ENCODE data around the gene ROBO1.
"Not testable (repeated sequence)": the region's sequence is repeated elsewhere in the genome, so short reads cannot be mapped to it uniquely, and the experiment has no call there.

The ROBO1 gene

DNA sequence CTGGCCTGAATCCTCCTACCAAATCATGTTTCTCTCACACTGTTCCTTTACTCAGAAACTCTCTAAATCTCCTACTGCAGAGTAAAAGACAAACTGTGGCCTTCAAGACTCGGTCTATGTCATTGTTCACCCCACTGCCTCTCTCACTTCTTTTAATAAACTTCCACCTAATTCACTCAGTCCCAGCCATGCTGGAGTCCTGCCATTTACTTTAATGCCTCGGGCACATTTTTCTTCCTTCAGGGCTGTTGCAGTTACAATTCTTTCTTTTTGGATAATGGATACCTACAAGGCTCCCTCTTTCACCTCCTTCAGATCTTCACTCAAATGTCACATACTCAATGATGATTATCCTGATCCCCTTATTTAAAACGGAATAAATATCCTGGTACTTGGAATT is 955.6 kb downstream of the ROBO1 start:
- DNase-seq (ENCODE audit: low read depth, low spot score): no peak

GRCh38 chr3:78809966-78810365 is 957.8 kb downstream of the ROBO1 start:
- no peak for DNase-seq (ENCODE audit: low read depth, low spot score)

DNA sequence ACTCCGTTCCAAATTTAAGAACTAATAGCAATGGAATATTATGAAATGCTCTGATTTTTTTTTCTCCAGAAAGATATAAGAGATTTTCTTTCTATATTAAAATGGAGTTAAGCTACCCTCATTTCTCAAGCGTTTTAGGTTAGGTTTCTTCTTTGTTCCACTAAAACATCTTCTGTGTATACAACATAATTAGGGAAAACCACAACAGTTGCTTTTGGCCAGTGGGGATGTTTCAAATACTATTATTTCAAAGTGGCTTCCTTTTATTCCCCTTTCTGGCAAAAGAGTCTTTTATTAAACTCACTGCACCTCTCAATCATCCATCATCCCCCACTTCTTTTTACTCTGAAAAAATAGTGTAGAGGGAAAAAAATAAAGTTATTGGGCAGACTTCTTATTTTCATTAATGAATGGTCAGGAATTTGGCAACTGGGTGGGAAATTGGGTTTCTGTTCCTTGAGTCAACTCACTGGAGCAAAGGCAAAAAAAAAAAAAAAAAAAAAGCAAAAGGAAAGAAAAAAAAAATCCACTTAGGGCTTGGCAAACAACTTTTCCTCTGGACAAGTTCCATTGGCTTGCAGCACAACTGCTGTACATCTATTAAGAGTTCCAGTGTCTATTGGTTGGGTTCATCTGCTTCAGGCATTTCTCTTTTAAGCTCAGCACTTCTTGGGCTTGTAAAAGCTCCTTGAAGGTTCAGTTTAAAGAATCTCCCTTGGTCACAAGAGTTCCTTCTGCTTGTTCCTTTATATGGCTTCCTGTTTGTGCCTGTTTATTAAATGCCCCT is 963.4 kb downstream of the ROBO1 start:
- DNase-seq (ENCODE audit: low read depth, low spot score): no peak

DNA sequence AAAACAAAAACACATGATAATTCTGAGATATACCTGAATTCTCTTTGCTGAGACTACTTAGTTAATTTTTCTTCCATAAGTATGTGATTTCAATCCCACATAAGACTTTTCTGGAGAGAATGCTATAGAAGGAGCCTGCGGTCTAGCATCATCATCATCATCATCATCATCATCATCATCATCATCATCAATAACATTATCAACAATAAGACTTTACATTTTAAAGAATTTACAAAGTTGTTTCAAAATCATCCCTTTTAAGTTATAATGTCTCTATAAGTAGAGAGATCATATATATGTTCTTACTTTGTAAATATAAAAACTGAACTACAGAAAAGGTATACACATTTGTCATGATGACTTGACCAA is 965.3 kb downstream of the ROBO1 start:
- DNase-seq (ENCODE audit: low read depth, low spot score): no peak

DNA sequence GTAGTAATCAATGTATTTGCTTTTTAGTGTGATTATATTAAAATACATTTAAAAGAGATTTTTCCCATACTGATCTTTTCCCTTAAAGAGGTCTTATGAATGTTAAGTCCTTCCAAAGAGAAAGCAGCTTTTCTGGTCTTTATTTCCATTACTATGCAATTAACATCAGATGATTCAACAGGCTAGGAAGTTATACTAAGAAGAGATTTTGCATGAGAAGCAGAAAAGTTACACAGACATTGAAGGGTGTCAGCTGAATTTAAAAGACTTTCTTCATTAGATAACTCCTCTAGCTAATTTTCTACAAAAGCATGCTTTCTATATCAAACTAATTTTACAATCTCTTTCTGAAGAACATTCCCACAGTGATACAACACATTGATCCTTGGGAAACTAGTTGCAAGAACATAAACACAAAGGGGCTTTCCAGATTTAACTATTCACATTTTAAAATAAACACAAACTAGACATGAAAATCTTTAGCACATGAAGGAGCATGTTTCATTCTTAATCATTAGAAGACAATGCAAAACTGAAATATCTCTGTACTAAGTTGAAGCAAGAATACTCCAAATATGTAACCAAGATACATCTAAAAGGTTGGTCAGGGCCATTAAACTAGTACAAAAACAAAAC is 965.8 kb downstream of the ROBO1 start:
- DNase-seq (ENCODE audit: low read depth, low spot score): no peak

- DNase-seq (ENCODE audit: low read depth, low spot score): no peak
Observed at GRCh38 chr3:78799681-78800080, 968.1 kb downstream of the ROBO1 start.

GRCh38 chr3:78798266-78798832 is 969.4 kb downstream of the ROBO1 start:
- no peak for DNase-seq (ENCODE audit: low read depth, low spot score)

DNA sequence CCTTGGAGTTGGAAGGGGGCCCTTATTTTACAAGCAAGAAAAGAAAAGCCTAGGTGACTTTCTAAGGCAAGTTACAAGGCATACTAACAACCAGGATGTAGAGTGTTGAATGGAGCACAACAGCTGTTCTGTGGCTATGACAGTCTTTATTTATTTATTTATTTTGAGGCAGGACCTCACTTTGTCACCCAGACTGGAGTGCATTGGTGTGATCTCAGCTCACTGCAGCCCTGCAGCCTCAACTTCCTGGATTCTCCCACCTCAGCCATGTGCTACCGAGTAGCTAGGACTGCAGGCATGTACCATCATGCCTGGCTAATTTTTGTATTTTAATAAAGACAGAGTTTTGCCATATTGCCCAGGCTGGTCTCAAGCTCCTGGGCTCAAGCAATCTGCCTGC is 973.4 kb downstream of the ROBO1 start:
- DNase-seq (ENCODE audit: low read depth, low spot score): no peak

GRCh38 chr3:78792733-78793132 is 975.1 kb downstream of the ROBO1 start:
- DNase-seq (ENCODE audit: low read depth, low spot score): no peak

- no peak for DNase-seq (ENCODE audit: low read depth, low spot score)
Observed at GRCh38 chr3:78792212-78792611, 975.6 kb downstream of the ROBO1 start.

DNA sequence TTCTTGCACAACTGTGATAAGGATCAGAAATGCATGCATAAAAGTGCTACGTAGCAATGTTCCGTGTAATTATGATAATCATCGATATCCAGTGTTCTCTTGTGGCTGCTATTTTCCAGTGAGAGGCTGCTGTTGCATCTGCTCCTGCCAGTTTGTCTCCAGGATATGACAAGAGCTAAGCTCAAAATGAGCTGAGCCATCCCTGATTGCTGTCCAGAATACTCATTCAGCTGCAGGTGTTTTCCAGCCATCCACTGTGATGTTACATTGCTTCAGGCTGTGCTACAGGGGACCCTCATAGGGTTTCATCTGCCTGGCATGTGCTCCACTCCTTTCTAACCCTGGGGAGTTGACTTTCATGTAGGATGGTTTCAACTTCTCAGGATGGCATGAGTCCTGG is 976.0 kb downstream of the ROBO1 start:
- no peak for DNase-seq (ENCODE audit: low read depth, low spot score)

- DNase-seq (ENCODE audit: low read depth, low spot score): no peak
Observed at GRCh38 chr3:78788839-78789238, 979.0 kb downstream of the ROBO1 start.

DNA sequence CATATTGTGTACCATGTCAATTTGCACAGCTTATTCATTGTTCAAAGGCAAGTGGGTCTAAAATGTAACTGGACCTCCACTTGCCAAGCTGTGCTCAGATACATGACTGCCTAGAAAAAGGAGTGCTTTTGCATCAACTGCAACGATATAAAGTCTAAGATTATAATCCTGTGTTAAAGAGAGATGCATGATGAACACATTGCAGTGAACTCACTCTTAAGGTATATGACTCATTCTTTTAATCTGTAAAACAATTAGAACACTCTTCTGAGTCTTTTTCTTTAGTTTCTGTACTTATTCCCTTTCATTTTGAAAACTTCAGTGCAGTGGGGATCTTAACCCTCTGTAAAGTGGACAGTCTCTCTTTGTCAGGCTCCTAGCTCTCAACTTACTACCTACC is 982.8 kb downstream of the ROBO1 start:
- DNase-seq (ENCODE audit: low read depth, low spot score): no peak

DNA sequence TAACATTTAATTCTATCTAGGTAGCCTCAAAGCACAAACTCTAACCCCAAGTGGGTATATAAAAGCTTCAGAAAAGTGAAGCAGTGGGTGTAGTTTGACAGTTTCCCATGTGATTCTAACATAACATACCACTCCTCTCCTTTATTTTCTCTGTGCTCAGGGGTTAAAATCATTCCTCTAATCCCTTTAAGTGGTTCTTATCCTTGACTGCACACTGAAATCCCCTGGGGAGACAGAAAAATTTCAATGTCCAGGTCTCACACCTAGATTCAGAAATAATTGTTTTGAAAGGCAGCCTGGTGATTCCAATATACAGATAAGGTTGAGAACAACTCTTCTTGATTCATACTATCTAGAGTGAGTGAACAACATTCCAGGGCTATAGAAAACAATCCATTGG is 986.4 kb downstream of the ROBO1 start:
- DNase-seq (ENCODE audit: low read depth, low spot score): no peak

GRCh38 chr3:78765671-78766485 is 1001.9 kb downstream of the ROBO1 start:
- peak; percentile 7 for DNase-seq (ENCODE audit: low read depth, low spot score)

- DNase-seq (ENCODE audit: low read depth, low spot score): no peak
Observed at GRCh38 chr3:78764634-78765033, 1003.2 kb downstream of the ROBO1 start.

DNA sequence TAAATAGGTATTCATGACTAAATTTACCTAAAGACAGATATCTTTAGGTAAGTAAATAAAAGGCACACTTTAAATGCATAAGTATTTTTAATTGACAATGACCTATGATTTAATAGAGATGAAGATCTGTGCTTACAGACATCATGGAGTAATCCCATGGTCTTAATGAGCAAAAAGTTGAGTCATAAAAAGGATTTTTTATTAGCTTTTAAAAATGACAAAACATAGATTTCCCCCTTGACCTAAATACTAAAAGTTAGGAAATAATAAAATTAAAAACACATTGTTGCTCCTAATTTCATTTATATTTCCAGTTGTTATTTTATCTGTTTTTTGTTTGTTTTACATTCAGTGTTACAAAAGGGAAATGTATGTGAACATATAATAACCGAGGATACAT is 1005.7 kb downstream of the ROBO1 start:
- DNase-seq (ENCODE audit: low read depth, low spot score): no peak

DNA sequence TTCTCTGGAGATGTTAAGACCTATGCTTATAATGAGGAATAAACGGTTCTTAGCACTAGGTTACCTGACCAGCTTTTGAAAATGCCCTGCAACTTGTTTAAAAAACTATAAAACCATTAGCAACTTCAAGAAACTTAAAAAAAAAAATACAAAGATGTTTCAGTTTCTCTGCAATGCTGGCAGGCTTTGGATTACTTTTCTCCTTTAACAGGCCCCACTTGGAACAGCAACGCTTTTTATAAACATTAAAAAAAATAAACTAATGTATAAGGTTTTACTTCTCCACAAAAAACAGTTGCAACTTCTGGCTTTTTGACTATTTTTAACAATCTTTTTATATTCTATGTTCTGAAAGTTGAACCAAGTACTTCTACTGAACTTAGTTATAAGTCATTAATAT is 1006.7 kb downstream of the ROBO1 start:
- DNase-seq (ENCODE audit: low read depth, low spot score): no peak

DNA sequence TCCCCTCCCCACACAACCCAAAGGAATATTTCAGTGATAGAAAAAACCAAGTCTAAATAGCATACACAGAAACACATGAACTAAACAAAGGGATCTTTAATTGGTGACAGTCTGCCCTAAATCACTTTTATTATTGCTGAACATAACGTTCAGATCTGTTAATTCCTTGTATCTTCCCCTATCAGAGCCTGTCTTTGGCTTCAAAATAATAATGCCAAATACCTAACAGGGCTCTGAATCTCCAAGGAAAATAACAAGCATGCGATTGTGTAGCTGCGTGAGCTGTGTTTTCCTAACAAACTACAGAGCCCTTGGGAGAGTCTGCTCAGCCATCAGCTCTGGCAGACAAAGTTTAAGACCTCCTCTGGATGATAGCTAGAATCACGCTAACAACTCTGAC is 1010.1 kb downstream of the ROBO1 start:
- no peak for DNase-seq (ENCODE audit: low read depth, low spot score)

GRCh38 chr3:78754066-78754743 is 1013.6 kb downstream of the ROBO1 start:
- DNase-seq (ENCODE audit: low read depth, low spot score): no peak

DNA sequence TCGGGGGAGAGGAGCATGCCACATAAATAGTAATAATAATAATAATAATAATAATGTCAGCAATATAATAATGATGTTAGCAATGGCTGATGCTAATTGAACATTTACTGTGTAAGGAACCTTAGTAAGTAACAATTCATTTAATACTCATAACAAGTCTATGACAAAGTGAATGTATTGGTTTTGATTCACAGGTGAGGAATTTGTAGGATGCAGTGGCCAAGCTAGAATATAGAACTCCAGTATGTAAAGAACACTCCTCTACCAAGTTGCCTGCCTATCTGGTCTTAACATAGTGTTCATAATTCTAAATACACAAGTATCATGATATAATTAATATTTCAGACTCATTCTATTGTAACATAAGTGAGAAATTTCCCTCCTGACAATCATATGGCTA is 1016.5 kb downstream of the ROBO1 start:
- no peak for DNase-seq (ENCODE audit: low read depth, low spot score)

GRCh38 chr3:78750291-78750690 is 1017.5 kb downstream of the ROBO1 start:
- DNase-seq (ENCODE audit: low read depth, low spot score): not testable (repeated sequence)
